G401 (cell line): Measurements from ENCODE around the gene TGFB2. TPM values are rescaled to one million over a fixed set of nuclear protein-coding genes. Genes with fewer than 3 reads are reported as not detected.

Experiments used
- DNase-seq: peaks from one replicate; pipeline ENCODE4 v3.0.0-alpha.2; 2015; ENCODE audit warnings: low spot score
- in situ Hi-C: cut with HindIII; loops from 2 replicates; pipeline ENCODE4 v1.10.0; 2016; ENCODE audit warnings: low sequenced_read_pairs, mixed read lengths
- total RNA-seq: library from RNA; depleted of rRNA; stranded (reverse); fragments of >200 nt; shearing (Covaris generic); gene quantifications from 2 replicates; pipeline ENCODE4 v1.2.3, GENCODE V29; 2014

TGFB2 gene
- total RNA-seq, 1 experiment from 2014 or later = 0.27 TPM

DNA sequence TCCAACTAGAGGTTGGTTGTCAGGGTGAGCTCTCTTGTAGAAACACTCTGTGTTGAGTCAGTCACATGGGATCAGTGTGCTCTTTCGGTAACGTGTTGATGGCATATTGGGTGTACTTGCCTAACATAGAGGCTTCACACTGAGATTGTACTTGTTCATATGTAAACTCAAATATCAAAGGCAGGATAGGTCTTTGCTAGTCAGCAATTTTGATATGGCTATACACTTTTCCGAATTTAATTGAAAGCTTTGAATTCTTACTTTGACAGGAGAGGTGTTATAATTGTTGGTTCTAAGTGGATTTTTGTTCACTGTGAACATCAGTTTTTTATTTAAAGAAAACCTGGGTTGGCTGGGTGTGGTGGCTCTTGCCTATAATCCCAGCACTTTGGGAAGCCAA, 16.4 kb upstream of the TGFB2 start:
- DNase-seq = no peak
- in situ Hi-C loops = no loop called here

DNA sequence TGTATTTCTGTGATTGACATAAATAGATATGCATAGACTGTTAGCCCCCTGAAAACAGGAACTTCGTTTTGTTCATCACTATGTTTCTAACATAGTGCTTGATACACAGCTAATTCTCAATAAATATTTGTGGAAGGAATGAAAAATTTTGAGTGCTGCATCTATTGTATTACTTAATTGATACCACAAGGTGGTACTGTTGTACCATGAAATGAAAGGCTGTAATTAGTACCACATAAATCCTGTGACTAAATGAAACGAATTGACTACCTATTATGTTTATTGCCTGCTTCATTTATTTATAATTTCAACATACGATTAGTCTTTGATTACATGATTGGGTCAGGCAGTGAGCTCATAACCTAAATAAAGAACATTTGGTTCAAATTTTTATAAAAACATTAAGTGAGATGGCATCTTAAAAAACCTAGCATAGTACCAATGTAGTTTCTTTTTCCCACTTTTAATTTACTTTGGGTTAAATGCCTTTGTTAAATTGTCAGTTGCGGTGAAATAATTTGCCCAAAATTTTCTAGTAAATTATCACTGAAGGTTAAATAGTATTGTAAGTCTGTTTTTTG, 15.0 kb upstream of the TGFB2 start:
- DNase-seq = peak; percentile 55
- in situ Hi-C loops = no loop called here

DNA sequence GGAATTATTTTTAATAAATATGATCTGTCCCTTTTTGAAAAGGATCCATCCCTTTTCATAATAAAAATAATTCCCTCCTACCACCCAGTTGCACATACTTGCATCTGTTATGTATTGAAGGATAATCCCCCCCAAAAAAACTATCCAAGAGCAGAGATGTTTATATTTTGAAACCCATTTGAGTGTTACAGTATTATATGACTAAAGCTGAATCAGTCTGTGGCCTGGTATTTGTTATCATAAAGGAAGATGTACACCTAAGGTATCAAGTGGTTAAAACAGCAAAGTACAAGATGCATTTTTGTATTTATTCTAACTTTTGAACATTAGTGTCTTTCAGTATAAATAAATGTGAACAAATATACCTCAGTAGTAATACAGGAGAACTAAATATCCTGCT, 12.7 kb upstream of the TGFB2 start:
- no peak for DNase-seq
- in situ Hi-C loops = no loop called here

DNA sequence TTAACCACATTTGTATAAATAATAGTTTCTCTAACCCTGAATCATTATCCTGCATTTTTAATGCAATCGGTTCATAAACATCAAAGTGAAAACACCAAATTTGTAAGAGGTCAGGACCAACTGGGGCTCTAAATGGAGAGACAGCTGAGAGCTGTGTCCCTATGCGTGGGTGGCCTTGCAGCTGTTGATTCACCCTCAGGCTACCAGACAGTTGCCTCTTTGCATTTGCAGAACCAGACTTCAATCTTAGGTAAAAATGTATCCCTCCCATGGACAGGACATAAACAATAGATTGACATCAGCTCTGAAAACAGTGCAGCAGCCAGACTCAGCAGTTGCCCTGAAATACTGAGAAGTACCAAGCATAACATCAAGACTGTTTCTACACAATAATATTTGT, 8.8 kb upstream of the TGFB2 start:
- no peak for DNase-seq
- in situ Hi-C loops = no loop called here

DNA sequence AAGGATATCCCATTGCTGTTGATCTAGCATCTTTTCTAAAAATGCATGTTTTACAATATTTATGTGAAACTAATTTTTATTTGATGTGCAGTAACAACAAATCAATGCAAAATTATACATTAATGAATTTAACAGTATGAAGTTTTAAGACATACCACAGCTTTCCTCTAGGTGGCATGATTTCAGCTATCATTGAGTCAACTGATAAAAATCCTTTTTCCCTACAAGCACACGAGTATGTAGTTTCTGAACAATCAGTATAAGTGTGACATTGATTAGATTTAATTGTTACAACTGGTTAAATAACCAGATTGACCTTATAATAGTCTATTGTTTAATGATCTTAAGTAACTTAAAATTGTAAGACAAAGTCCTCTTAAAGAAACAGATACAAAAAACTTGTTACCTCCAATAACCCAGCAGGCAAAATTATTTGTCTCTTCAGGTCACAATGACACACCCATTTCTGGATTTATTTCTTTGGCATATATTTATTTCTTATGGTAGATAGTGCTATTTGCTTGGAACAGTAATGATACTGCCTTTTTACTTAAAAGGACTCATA, 5.8 kb upstream of the TGFB2 start:
- DNase-seq = peak; percentile 26
- in situ Hi-C loops = no loop called here

DNA sequence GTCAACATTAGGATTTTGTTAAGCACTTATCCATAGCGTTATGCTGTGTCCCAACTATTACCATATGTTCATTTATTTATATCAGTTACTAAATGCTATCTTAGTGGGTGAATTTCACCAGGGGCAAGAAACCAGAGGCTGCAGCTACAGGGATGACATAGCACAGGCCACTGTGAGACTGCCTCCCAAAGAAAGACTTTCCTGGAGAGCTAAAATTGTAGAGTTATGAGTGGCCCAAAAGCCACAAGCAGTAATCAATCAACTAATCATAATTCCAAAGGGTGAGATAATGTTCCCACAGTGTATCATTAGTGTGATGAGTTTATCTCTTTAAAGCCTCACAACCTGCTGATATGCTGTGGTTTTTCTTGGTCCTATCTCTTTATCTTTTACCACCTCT, 3.8 kb upstream of the TGFB2 start:
- in situ Hi-C loops = no loop called here
- no peak for DNase-seq

DNA sequence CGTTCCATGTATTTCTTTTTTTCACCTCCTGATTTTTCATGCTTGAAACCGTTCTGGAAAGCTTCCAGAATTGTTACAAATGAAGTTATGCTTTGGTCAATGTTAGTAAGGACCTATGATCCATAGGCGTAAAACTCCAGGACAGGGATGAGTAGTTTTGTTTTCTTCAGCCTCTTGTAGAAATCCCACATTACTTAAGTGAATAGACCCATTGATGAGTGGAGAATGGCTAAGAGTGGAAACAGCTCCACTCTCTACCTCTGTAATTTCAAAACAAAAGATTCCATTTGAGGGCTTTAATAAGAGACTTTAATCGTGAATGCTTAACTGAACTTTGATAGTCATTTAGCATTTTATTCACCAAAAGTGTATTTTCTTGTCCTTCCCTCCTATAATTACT, 3.0 kb upstream of the TGFB2 start:
- in situ Hi-C loops = no loop called here
- no peak for DNase-seq

DNA sequence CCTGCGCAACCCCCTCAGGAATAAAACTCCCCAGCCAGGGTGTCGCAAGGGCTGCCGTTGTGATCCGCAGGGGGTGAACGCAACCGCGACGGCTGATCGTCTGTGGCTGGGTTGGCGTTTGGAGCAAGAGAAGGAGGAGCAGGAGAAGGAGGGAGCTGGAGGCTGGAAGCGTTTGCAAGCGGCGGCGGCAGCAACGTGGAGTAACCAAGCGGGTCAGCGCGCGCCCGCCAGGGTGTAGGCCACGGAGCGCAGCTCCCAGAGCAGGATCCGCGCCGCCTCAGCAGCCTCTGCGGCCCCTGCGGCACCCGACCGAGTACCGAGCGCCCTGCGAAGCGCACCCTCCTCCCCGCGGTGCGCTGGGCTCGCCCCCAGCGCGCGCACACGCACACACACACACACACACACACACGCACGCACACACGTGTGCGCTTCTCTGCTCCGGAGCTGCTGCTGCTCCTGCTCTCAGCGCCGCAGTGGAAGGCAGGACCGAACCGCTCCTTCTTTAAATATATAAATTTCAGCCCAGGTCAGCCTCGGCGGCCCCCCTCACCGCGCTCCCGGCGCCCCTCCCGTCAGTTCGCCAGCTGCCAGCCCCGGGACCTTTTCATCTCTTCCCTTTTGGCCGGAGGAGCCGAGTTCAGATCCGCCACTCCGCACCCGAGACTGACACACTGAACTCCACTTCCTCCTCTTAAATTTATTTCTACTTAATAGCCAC, 696 bp downstream of the TGFB2 start:
- DNase-seq = peak; percentile 50
- in situ Hi-C loops = no loop called here

DNA sequence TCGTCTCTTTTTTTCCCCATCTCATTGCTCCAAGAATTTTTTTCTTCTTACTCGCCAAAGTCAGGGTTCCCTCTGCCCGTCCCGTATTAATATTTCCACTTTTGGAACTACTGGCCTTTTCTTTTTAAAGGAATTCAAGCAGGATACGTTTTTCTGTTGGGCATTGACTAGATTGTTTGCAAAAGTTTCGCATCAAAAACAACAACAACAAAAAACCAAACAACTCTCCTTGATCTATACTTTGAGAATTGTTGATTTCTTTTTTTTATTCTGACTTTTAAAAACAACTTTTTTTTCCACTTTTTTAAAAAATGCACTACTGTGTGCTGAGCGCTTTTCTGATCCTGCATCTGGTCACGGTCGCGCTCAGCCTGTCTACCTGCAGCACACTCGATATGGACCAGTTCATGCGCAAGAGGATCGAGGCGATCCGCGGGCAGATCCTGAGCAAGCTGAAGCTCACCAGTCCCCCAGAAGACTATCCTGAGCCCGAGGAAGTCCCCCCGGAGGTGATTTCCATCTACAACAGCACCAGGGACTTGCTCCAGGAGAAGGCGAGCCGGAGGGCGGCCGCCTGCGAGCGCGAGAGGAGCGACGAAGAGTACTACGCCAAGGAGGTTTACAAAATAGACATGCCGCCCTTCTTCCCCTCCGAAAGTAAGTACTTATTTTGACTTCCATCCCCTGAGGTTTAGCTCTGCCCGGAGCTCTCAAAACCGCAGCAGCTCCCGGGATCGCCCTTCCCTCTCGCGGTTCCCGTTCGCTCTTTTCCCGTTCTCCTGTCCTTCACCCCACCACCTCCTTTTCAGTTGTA, 1.5 kb downstream of the TGFB2 start:
- peak; percentile 13 for DNase-seq
- in situ Hi-C loops = no loop called here

DNA sequence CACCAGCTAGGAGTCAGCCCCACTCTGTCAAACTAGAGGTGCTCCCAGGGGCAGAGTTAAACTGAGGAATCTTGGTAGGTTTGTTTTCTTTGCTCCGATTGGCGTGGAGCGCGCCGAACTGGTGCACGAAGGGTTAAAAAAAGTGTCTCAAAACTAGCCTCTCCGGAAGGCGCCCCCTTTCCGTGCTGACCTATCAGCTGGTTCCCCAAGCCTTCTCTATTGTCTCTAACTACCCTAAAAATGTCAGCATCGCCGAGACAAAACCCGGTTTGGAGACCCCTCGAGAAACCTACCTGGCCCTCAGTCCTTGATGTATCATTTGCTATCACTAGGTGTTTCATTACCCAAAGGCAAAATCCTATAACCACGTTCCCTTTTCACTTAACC, 2.2 kb downstream of the TGFB2 start:
- DNase-seq = no peak
- in situ Hi-C loops = no loop called here

DNA sequence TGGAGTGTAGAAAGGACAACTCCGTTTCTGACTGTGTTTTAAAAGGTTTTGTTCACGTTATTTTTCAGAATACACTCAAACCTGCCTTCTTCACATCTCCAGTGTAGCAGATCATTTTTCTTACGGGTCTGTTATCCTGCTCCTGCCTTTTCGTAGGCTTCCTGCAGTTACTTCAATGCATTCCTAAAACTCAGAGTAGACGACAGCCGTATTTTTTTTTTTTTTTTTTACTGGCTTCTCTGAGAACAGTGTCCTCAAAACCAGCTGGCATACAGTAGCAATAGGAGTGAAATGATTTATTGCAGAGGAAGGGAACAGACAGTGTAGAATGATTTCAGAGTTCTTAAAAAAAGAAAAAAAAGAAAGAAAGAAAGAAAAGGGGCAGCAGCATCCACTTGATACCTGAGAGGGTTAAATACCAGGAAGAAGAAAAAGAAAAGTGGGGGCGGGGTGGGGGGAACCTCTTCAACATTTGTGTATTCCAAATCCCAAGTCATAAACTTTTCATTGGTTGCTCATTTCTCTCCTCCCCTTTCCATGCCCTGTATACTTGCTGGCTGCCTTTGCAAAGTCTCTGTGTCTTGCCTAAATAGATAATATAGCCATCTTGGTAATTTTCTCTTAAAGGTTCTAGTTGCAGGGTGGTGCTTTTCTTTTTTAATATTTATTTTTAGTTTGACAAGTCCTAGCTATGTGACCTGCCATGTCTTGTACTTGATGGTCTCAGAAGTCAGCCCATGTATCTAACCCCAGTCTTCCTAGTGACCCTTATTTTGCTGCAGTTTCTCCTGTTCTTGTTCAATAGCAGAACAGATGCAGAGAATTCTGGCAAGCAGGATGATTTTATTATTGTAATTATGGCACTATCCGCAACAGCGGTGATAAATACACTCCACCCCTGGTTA, 2.8 kb downstream of the TGFB2 start:
- in situ Hi-C loops = no loop called here
- peak; percentile 12 for DNase-seq

DNA sequence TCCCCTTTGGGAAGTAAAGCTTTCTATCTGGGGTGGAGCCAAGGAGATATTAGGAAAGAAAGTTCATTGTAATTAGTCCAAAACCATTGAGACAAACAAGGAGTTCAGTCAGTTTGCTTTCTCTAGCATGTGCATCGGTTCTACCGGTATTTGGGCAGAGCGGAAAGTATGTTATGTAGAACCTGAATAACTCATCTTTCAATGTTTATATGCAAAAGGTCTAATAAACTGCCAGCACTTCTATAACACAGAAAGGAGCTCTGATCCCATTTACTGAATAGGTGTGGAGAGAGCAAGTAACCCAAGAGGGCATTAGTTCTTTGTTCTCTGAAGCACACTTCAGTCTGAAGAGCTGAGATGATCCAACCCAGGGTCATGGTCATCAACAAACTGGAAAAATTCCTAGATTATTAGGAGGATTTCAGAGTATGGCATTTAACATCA, 3.5 kb downstream of the TGFB2 start:
- no peak for DNase-seq
- in situ Hi-C loops = no loop called here

DNA sequence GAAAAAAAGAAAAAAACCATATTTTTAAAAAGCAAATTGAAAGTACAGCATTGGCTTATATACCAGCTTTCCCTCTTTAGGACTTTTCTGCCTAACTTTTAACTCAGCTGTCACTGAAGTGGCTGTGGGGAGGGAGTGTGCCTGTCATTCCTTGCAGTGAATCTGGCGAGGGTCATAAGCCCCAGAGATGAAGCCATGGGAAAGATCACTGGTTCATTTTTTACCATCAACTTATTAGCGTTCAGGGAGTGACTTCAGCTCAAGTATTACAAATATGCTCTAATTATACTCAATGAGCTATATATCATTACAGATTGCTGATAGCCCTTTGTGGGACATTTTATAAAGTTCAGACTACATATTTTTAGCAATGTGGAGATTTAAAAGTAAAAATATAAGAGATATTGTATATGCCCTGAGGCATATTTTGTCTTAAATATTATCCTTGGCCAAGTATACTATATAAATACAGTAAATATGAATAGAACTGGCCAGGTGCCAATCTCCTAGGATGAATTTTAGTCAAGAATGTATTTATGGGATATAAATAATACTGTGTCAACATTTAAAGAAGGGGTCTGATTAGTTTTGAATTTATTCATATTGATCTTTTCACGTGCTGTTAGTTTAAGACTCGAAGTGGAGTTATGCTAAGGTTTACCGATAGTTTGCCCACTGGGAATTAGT, 4.4 kb downstream of the TGFB2 start:
- in situ Hi-C loops = no loop called here
- no peak for DNase-seq

DNA sequence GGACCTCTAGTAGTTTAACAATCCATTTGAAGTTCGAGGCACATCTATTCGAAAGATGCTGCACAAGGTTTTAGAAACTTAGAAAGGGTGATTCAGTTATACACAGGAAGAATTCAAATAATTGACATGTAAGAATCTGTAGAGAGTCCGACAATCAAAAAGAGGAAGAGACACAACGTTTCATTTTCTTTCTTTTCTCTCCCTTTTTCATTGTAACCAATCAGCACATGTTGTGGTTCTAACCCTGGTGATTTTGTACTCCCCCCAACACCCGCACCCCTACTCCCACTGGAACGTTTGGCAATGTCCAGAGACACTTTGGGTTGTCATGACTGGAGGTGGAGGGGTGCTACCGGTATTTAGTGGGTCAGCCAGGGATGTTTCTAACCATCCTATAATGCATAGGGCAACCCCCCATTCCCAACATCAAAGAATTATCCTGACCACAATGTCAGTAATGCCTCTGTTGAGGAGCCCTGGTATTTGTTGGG, 4.9 kb downstream of the TGFB2 start:
- DNase-seq = no peak
- in situ Hi-C loops = no loop called here

DNA sequence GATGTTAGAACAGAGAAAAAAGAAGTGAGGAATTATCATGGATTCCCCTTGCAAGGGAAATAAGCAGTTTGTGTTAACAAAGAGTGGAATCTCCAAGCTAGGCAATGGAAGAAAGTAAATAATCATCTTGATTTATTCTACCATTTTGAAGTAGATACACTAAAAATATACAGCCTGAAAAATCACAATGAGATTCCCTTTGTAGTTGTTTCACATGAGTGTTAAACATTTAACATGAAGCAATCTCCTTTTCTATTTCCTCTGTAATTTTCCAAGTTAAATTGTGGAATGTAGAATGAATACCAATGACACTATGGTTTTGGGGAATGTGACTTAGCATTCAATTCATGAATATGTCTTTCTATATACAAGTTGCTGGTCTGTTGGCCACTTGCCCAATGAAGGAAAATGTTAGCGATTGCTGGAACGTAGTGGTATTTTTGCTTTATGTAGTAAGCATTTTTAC, 5.7 kb downstream of the TGFB2 start:
- DNase-seq = no peak
- in situ Hi-C loops = no loop called here

DNA sequence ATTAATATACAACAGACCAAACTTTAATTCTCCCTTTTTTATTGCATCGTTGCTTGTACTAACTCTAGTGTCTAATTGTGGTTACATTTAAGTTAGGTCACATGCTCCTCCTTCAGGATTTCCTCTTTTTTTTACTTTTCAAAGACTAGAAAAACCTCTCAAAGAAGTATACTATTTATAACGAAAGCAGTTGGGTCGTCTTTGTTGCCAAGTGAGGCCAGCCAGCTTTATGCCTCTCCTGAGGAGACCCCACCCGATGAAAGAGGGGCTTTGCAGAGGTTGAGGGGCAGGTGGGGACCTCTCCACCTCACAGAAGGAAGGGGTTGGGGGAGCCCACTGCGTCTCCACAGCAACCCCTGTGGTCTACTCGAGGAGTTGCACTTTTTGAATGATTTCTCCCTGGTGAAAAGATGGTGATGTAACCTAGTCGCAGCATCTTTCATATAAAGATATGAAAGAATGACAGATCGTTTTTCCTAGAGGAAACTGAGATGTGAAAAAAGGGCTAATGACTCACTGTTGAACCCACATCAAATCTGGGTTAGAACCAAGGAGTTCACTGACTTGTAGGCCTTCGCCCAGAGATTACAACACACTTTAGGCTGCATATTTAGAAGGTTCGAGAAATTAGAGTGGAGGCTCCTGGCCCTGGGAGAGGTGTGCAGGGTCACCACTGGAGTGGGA, 6.4 kb downstream of the TGFB2 start:
- no peak for DNase-seq
- in situ Hi-C loops = no loop called here

DNA sequence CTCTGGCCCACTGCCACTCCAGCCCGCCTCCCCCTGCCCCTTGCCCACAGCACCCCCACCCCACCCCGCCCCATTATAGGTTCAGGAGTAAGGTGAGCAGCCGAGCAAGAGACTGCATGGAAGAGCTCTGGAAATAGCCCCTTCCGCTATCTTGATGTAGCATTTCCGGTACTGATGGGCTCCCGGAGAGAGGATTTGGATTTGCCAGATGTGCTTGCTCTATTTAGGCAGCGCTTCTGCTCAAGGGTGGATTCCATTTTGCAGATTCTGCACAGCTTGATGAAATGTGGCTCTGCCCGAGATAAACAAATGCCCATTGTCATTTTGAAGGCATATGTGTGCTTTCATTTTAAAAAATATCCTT, 6.9 kb downstream of the TGFB2 start:
- in situ Hi-C loops = no loop called here
- no peak for DNase-seq

DNA sequence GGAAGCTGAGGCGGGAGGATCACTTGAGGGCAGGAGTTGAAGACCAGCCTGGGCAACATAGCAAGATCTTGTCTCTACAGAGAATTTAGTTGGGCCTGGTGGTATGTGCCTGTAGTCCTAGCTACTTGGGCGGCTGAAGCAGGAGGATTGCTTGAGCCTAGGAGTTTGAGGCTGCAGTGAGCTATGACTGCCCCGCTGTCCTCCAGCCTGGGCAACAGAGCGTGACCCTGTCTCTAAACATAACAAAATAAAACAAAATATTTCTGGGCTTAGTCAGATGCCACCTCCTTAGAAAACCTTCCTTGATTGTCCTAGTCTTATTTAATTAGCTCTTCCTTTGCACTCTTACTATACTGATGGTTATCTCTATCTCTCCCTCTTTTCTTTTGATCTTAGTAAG, 8.5 kb downstream of the TGFB2 start:
- in situ Hi-C loops = no loop called here
- DNase-seq = no peak
